ENCODE results near the gene SYNC.

DNA sequence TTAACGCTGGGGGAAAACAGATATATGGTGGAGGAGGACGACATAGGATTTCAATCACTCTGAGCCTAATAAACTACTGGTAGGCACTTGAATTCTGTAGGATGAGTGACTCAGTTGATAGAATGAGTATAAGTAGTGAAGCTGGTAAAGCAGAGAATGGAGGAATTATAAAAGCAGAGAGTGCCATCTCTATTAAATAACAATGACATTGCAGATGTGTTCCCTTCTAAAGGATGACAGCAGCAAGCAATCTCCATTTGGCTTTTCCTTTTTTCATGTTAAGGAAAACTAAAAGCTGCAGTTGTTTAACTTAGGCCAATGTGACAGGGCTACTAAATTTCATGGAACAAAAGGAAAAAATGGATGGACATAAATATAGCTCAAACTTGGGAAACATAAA lies 69.7 kb downstream of the SYNC start:
- TF ChIP-seq EZH2 (IDR thresholded peaks at IDR 0.05; ENCODE audit: low read depth, unreplicated experiment) (no peak), POLR2AphosphoS5 (IDR thresholded peaks at IDR 0.05; ENCODE audit: low read depth) (no peak), EZH2phosphoT487 (IDR thresholded peaks at IDR 0.05; ENCODE audit: unreplicated experiment) (no peak), STAT1 (IDR thresholded peaks at IDR 0.05; ENCODE audit: unreplicated experiment) (no peak), ZNF331 (CRISPR knock-in tag; IDR thresholded peaks at IDR 0.05; ENCODE audit: low read depth) (no peak), ETS1 (IDR thresholded peaks at IDR 0.05) (no peak), JUNB (IDR thresholded peaks at IDR 0.05; ENCODE audit: unreplicated experiment) (no peak), CREB1 (CRISPR knock-in tag; IDR thresholded peaks at IDR 0.05; ENCODE audit: low read depth) (no peak), ZNF114 (CRISPR knock-in tag; IDR thresholded peaks at IDR 0.05) (no peak), NANOG (IDR thresholded peaks at IDR 0.05; ENCODE audit: borderline replicate concordance) (no peak)
- TF ChIP-seq, protein P1, sequence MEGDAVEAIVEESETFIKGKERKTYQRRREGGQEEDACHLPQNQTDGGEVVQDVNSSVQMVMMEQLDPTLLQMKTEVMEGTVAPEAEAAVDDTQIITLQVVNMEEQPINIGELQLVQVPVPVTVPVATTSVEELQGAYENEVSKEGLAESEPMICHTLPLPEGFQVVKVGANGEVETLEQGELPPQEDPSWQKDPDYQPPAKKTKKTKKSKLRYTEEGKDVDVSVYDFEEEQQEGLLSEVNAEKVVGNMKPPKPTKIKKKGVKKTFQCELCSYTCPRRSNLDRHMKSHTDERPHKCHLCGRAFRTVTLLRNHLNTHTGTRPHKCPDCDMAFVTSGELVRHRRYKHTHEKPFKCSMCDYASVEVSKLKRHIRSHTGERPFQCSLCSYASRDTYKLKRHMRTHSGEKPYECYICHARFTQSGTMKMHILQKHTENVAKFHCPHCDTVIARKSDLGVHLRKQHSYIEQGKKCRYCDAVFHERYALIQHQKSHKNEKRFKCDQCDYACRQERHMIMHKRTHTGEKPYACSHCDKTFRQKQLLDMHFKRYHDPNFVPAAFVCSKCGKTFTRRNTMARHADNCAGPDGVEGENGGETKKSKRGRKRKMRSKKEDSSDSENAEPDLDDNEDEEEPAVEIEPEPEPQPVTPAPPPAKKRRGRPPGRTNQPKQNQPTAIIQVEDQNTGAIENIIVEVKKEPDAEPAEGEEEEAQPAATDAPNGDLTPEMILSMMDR (conservative IDR thresholded peaks at IDR 0.05; ENCODE audit: low read depth in 2 of 2) = no peak
- TF ChIP-seq, protein P2, sequence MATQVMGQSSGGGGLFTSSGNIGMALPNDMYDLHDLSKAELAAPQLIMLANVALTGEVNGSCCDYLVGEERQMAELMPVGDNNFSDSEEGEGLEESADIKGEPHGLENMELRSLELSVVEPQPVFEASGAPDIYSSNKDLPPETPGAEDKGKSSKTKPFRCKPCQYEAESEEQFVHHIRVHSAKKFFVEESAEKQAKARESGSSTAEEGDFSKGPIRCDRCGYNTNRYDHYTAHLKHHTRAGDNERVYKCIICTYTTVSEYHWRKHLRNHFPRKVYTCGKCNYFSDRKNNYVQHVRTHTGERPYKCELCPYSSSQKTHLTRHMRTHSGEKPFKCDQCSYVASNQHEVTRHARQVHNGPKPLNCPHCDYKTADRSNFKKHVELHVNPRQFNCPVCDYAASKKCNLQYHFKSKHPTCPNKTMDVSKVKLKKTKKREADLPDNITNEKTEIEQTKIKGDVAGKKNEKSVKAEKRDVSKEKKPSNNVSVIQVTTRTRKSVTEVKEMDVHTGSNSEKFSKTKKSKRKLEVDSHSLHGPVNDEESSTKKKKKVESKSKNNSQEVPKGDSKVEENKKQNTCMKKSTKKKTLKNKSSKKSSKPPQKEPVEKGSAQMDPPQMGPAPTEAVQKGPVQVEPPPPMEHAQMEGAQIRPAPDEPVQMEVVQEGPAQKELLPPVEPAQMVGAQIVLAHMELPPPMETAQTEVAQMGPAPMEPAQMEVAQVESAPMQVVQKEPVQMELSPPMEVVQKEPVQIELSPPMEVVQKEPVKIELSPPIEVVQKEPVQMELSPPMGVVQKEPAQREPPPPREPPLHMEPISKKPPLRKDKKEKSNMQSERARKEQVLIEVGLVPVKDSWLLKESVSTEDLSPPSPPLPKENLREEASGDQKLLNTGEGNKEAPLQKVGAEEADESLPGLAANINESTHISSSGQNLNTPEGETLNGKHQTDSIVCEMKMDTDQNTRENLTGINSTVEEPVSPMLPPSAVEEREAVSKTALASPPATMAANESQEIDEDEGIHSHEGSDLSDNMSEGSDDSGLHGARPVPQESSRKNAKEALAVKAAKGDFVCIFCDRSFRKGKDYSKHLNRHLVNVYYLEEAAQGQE (IDR thresholded peaks at IDR 0.05; ENCODE audit: unreplicated experiment) = no peak
- TF ChIP-seq, protein P3, sequence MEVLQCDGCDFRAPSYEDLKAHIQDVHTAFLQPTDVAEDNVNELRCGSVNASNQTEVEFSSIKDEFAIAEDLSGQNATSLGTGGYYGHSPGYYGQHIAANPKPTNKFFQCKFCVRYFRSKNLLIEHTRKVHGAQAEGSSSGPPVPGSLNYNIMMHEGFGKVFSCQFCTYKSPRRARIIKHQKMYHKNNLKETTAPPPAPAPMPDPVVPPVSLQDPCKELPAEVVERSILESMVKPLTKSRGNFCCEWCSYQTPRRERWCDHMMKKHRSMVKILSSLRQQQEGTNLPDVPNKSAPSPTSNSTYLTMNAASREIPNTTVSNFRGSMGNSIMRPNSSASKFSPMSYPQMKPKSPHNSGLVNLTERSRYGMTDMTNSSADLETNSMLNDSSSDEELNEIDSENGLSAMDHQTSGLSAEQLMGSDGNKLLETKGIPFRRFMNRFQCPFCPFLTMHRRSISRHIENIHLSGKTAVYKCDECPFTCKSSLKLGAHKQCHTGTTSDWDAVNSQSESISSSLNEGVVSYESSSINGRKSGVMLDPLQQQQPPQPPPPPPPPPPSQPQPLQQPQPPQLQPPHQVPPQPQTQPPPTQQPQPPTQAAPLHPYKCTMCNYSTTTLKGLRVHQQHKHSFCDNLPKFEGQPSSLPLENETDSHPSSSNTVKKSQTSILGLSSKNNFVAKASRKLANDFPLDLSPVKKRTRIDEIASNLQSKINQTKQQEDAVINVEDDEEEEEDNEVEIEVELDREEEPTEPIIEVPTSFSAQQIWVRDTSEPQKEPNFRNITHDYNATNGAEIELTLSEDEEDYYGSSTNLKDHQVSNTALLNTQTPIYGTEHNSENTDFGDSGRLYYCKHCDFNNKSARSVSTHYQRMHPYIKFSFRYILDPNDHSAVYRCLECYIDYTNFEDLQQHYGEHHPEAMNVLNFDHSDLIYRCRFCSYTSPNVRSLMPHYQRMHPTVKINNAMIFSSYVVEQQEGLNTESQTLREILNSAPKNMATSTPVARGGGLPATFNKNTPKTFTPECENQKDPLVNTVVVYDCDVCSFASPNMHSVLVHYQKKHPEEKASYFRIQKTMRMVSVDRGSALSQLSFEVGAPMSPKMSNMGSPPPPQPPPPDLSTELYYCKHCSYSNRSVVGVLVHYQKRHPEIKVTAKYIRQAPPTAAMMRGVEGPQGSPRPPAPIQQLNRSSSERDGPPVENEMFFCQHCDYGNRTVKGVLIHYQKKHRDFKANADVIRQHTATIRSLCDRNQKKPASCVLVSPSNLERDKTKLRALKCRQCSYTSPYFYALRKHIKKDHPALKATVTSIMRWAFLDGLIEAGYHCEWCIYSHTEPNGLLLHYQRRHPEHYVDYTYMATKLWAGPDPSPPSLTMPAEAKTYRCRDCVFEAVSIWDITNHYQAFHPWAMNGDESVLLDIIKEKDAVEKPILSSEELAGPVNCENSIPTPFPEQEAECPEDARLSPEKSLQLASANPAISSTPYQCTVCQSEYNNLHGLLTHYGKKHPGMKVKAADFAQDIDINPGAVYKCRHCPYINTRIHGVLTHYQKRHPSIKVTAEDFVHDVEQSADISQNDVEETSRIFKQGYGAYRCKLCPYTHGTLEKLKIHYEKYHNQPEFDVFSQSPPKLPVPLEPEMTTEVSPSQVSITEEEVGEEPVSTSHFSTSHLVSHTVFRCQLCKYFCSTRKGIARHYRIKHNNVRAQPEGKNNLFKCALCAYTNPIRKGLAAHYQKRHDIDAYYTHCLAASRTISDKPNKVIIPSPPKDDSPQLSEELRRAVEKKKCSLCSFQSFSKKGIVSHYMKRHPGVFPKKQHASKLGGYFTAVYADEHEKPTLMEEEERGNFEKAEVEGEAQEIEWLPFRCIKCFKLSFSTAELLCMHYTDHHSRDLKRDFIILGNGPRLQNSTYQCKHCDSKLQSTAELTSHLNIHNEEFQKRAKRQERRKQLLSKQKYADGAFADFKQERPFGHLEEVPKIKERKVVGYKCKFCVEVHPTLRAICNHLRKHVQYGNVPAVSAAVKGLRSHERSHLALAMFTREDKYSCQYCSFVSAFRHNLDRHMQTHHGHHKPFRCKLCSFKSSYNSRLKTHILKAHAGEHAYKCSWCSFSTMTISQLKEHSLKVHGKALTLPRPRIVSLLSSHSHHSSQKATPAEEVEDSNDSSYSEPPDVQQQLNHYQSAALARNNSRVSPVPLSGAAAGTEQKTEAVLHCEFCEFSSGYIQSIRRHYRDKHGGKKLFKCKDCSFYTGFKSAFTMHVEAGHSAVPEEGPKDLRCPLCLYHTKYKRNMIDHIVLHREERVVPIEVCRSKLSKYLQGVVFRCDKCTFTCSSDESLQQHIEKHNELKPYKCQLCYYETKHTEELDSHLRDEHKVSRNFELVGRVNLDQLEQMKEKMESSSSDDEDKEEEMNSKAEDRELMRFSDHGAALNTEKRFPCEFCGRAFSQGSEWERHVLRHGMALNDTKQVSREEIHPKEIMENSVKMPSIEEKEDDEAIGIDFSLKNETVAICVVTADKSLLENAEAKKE (CRISPR knock-in tag; IDR thresholded peaks at IDR 0.05) = no peak
